Astrocyte (in vitro differentiated cells and primary cell): ENCODE results near the gene PCP2.

Experiments used
- CTCF ChIP-seq: IDR thresholded peaks from 2 replicates; pipeline ENCODE4 v1.5.1; 2011; ENCODE audit warnings: low read depth, mild to moderate bottlenecking, inconsistent platforms, low read length, moderate library complexity; ENCODE audit not compliant: insufficient read depth
- EZH2 ChIP-seq: IDR thresholded peaks from 2 replicates; pipeline ENCODE4 v1.6.1; 2012; ENCODE audit warnings: mild to moderate bottlenecking, low read length, inconsistent platforms; ENCODE audit not compliant: insufficient read depth

- TF ChIP-seq EZH2: no peak
- TF ChIP-seq CTCF: no peak
Observed at GRCh38 chr19:7618348-7618747, 15.2 kb downstream of the PCP2 start.
